GM21390 (cell line): ENCODE data around the gene ZNF675.
"Not testable (repeated sequence)": the region's sequence is repeated elsewhere in the genome, so short reads cannot be mapped to it uniquely, and the experiment has no call there.

Source experiments
- ATAC-seq: cut with Tn5 transposase; IDR thresholded peaks from one replicate; pipeline ENCODE4 v1.9.1; 2021; ENCODE audit not compliant: unreplicated experiment

The ZNF675 gene

GRCh38 chr19:23686621-23687423 is at the start of gene ZNF675:
TSS of gene ZNF675 (minus strand) at chr19:23687212. CDS start at chr19:23687033, 179 bp downstream.
- ATAC-seq, result peak; percentile 89

- ATAC-seq, result not testable (repeated sequence)
Observed at GRCh38 chr19:23730729-23731465, 43.9 kb upstream of the ZNF675 start.

DNA sequence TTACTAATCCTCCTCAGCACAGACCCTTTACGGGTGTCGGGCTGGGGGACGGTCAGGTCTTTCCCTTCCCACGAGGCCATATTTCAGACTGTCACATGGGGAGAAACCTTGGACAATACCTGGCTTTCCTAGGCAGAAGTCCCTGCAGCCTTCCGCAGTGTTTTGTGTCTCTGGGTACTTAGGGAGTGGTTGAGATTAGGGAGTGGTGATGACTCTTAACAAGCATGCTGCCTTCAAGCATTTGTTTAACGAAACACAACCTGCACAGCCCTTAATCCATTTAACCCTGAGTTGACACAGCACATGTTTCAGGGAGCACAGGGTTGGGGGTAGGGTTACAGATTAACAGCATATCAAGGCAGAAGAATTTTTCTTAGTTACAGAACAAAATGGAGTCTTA is 37.1 kb upstream of the ZNF675 start:
- ATAC-seq, result not testable (repeated sequence)

DNA sequence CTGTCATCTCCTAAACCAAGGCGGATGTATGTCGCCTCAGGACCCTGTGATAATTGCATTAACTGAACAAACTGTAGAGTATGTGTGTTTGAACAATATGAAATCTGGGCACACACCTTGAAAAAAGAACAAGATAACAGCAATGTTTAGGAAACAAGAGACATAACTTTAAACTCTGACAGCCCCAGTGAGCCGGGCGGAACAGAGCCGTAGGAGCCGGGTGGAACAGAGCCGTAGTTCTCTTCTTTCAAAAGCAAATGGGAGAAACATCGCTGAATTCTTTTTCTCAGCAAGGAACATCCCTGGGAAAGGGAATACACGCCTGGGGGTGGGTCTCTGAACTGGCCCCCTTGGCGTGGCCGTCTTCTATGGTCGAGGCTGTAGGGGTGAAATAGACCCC is 31.8 kb upstream of the ZNF675 start:
- ATAC-seq, result no peak

- no peak for ATAC-seq
Observed at GRCh38 chr19:23716792-23717191, 29.8 kb upstream of the ZNF675 start.

DNA sequence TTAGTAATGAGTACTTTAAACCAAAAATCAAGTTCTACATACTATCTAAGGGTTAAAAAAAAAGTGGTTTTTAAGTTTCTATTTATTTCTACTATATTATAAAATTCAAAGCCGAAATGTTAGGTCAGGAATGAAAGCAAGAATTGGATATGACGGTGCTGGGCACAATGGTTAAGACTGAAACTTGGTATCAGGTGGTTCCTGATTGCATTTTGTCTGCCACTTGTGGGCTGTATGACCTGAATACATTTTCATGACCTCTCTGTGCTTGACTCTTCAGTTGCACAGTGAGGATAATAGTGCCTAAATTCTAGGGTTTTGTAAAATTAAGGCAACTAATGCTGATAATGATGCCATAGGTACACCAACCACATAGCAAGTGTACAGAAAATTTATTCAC is 22.3 kb upstream of the ZNF675 start:
- ATAC-seq, result no peak

DNA sequence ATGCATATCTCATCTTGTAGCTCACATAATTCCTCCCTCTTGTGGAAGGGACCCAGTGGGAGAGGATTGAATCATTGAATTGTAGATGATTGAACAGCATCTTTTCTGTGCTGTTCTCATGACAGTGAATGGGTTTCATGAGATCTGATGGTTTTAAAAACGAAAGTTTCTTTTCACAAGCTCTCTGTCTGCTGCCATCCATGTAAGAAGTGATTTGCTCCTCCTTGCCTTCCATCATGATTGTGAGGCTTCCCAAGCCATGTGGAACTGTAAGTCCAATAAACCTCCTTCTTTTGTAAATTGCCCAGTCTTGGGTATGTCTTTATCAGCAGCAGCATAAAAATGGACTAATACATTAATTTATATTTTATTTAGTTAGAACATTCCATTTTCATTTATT is 19.6 kb upstream of the ZNF675 start:
- no peak for ATAC-seq

DNA sequence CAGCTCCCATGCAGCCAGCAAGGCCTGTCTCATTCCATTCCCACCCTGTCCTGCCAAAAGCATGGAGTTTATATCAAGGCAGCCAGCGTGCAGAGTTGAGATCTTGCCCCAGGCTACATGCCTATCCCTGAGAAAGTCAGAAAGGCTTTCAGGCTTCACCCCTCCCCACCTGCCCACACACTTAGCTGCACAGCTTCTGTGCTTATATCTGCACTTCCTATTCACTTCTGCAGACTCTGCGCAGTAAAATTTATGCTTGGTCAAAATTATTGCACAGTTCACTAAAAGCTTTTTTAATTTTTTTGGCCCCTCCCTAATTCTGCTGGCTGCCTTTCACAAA is 12.5 kb upstream of the ZNF675 start:
- ATAC-seq, result no peak

DNA sequence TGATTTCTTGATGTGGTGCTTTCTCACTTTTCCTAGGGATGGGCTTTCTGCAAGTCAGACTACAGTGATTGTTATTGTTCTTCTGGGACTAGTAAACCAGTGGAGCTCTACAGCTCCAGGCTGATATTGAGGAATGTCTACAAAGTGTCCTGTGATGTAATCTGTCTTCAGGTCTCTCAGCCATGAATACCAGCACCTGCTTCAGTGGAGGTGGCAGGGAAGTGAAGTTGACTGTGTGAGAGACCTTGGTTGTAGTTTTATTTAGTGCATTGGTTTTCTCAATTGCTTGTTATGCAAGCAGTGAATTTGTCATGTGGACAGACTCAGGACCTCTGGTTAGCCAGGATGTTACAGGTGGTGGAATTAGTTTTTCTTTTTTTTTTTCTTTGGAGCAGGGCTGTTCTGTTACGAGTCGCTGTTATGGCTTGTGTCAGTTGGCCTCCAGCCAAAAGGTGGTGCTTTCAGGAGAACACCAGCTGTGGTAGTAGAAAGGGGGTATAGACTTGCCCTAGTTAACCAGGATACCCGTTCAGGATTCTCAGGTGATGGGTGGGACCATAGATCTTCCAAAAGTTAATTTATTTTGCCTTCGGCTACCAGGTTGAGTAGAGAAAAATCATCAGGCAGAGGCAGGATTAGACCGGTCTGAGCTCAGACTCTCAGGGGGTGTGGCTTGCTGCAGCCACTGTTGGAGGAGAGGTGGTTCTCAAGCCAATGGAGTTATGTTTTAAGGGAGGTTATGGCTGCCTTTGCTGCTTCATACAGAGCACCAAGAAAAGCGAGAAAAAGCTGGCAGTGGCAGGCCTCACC is 11.9 kb upstream of the ZNF675 start:
- no peak for ATAC-seq

- ATAC-seq, result not testable (repeated sequence)
Observed at GRCh38 chr19:23692937-23693336, 5.9 kb upstream of the ZNF675 start.

GRCh38 chr19:23673132-23673531 is 13.9 kb downstream of the ZNF675 start:
- no peak for ATAC-seq

- not testable (repeated sequence) for ATAC-seq
Observed at GRCh38 chr19:23668606-23669005, 18.4 kb downstream of the ZNF675 start.

DNA sequence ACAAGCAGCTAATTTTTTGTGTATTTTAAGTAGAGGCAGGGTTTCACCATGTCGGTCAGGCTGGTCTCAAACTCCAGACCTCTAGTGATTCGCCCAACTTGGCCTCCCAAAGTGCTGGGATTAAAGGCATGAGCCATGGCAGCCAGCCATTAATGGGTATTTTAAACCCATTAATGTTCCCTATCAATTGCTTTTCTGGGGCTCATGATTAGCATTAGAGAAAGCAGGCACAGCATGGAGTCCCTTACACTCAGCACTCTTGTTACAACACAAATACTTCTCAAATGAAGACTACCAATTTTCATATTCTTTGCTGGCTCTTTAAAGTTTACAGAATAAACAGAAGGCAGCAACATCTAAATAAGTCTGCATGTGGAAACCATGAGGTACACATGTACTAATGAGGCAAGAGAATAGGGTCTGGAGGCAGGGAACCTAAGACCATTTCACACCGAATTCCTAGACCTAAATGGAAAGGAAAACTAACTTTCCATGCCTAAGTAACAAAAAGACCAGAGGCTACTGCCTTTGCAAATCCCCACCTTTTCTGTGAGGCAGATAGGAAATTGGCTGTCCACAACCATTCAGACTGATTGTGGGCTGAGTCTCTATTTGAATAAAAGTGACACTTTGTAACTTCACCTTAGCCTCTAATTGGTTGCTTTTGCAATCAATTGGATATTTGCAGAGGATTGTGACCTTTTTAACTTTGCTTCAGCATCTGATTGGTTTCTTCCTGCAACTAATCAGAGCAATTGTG is 21.2 kb downstream of the ZNF675 start:
- ATAC-seq, result no peak

DNA sequence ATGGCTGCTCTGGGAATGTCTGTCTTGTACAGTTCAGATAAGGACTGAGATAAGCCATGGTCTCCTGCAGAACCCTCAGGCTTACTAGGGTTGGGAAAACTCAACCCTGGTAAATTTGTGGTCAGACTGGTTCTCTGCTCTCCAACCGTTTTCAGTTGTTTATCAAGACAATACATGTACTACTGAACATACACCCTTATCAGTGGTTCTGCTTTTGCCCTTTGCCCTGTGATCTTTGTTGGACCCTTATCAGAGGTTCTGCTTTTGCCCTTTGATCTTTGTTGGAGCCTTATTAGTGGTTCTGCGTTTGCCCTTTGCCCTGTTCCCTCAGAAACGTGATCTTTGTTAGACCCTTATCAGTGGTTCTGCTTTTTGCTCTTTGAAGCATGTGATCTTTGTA is 37.2 kb downstream of the ZNF675 start:
- not testable (repeated sequence) for ATAC-seq
